ENCODE data around the gene SH3BP2. TPM values are rescaled to one million over a fixed set of nuclear protein-coding genes. Genes with fewer than 3 reads are reported as not detected.

The SH3BP2 gene
- total RNA-seq, 1 donor from 2014 or later: 39.1 TPM

GRCh38 chr4:2866891-2867290 is 74.0 kb downstream of the SH3BP2 start:
- Mint-ChIP-seq H3K9me3 (no peaks in the 10 kb centered on the region), H3K27me3 (ENCODE audit: low read depth) (no peaks in the 10 kb centered on the region), H3K36me3 (ENCODE audit: low read depth) (no peaks in the 10 kb centered on the region), H3K27ac (ENCODE audit: unreplicated experiment) (no peak overlapping the region), H3K4me3 (no peak overlapping the region), H3K4me1 (peaks cover 67% of the 10 kb centered on the region)
- no peak for TF ChIP-seq CTCF (conservative IDR thresholded peaks at IDR 0.05)
- DNase-seq (ENCODE audit: low read depth, low spot score): no peak

- no peak for TF ChIP-seq CTCF (conservative IDR thresholded peaks at IDR 0.05)
- H3K4me3 Mint-ChIP-seq: no peak overlapping the region
- no peak for DNase-seq (ENCODE audit: low read depth, low spot score)
- H3K27ac Mint-ChIP-seq (ENCODE audit: unreplicated experiment): peak overlapping the region; percentile 70
- H3K9me3 Mint-ChIP-seq: no peaks in the 10 kb centered on the region
- H3K27me3 Mint-ChIP-seq (ENCODE audit: low read depth): no peaks in the 10 kb centered on the region
- H3K36me3 Mint-ChIP-seq (ENCODE audit: low read depth): no peaks in the 10 kb centered on the region
- H3K4me1 Mint-ChIP-seq: peaks cover 59% of the 10 kb centered on the region
Observed at GRCh38 chr4:2867758-2868491, 75.0 kb downstream of the SH3BP2 start.

GRCh38 chr4:2868877-2869487 is 76.1 kb downstream of the SH3BP2 start:
- H3K4me3 Mint-ChIP-seq: no peak overlapping the region
- DNase-seq (ENCODE audit: low read depth, low spot score): no peak
- H3K27me3 Mint-ChIP-seq (ENCODE audit: low read depth): no peaks in the 10 kb centered on the region
- peaks cover 64% of the 10 kb centered on the region for H3K4me1 Mint-ChIP-seq
- H3K9me3 Mint-ChIP-seq: no peaks in the 10 kb centered on the region
- H3K27ac Mint-ChIP-seq (ENCODE audit: unreplicated experiment): peak overlapping the region; percentile 54
- TF ChIP-seq CTCF (conservative IDR thresholded peaks at IDR 0.05): no peak
- no peaks in the 10 kb centered on the region for H3K36me3 Mint-ChIP-seq (ENCODE audit: low read depth)

GRCh38 chr4:2869659-2870058 is 76.8 kb downstream of the SH3BP2 start:
- peaks cover 64% of the 10 kb centered on the region for H3K4me1 Mint-ChIP-seq
- no peak for DNase-seq (ENCODE audit: low read depth, low spot score)
- no peak for TF ChIP-seq CTCF (conservative IDR thresholded peaks at IDR 0.05)
- H3K9me3 Mint-ChIP-seq: no peaks in the 10 kb centered on the region
- H3K27ac Mint-ChIP-seq (ENCODE audit: unreplicated experiment): no peak overlapping the region
- H3K36me3 Mint-ChIP-seq (ENCODE audit: low read depth): no peaks in the 10 kb centered on the region
- no peak overlapping the region for H3K4me3 Mint-ChIP-seq
- no peaks in the 10 kb centered on the region for H3K27me3 Mint-ChIP-seq (ENCODE audit: low read depth)

- Mint-ChIP-seq H3K9me3 (no peaks in the 10 kb centered on the region), H3K36me3 (ENCODE audit: low read depth) (no peaks in the 10 kb centered on the region), H3K4me1 (peaks cover 61% of the 10 kb centered on the region), H3K27ac (ENCODE audit: unreplicated experiment) (no peak overlapping the region), H3K27me3 (ENCODE audit: low read depth) (no peaks in the 10 kb centered on the region), H3K4me3 (no peak overlapping the region)
- TF ChIP-seq CTCF (conservative IDR thresholded peaks at IDR 0.05): no peak
- no peak for DNase-seq (ENCODE audit: low read depth, low spot score)
Observed at GRCh38 chr4:2870082-2870481, 77.2 kb downstream of the SH3BP2 start.
